Parathyroid adenoma (tissue), 2 donors: ENCODE measurements around the gene ITGA8.

Experiments used
- H2AFZ ChIP-seq: fragments of 300-600 bp; sonication (generic); one replicate; pipeline ENCODE4 v1.7.0; 2017; ENCODE audit warnings: antibody characterized with exemption, mild to moderate bottlenecking
- H3K27ac ChIP-seq: fragments of 300-600 bp; sonication (generic); one replicate; pipeline ENCODE4 v1.7.0; 2017
- H3K27me3 ChIP-seq: fragments of 300-600 bp; sonication (generic); one replicate; pipeline ENCODE4 v1.7.0; 2017; ENCODE audit warnings: low read length; ENCODE audit not compliant: control insufficient read depth, insufficient read depth
- H3K36me3 ChIP-seq: fragments of 300-600 bp; sonication (generic); one replicate; pipeline ENCODE4 v1.7.0; 2017; ENCODE audit warnings: low read length; ENCODE audit not compliant: control insufficient read depth, insufficient read depth
- H3K4me1 ChIP-seq: fragments of 300-600 bp; sonication (generic); one replicate; pipeline ENCODE4 v1.7.0; 2017; ENCODE audit warnings: control low read depth
- H3K4me2 ChIP-seq: fragments of 300-600 bp; sonication (generic); one replicate; pipeline ENCODE4 v1.7.0; 2017; ENCODE audit warnings: low read length
- H3K4me3 ChIP-seq: fragments of 300-600 bp; sonication (generic); one replicate; pipeline ENCODE4 v1.7.0; 2017; ENCODE audit warnings: low read depth, low read length
- H3K79me2 ChIP-seq: fragments of 300-600 bp; sonication (generic); one replicate; pipeline ENCODE4 v1.7.0; 2017; ENCODE audit warnings: control low read depth
- H3K9ac ChIP-seq: fragments of 300-600 bp; sonication (generic); one replicate; pipeline ENCODE4 v1.7.0; 2017; ENCODE audit warnings: mild to moderate bottlenecking
- H3K9me3 ChIP-seq: fragments of 300-600 bp; sonication (generic); one replicate; pipeline ENCODE4 v1.7.0; 2017; ENCODE audit warnings: low read length; ENCODE audit not compliant: control insufficient read depth
- CTCF ChIP-seq: fragments of 300-600 bp; sonication (generic); IDR thresholded peaks from one replicate; pipeline ENCODE4 v1.7.0; 2017; ENCODE audit warnings: antibody characterized with exemption, mild to moderate bottlenecking
- donor health status: primary hyperparathyroidism.

ITGA8 gene

GRCh38 chr10:15738270-15738925 lies 18.7 kb upstream of the ITGA8 start:
- H3K4me1 ChIP-seq: peaks cover 11% of the 10 kb centered on the region
- no peak overlapping the region for H3K4me3 ChIP-seq
- no peak overlapping the region for H3K9ac ChIP-seq
- no peaks in the 10 kb centered on the region for H3K9me3 ChIP-seq
- H2AFZ ChIP-seq: no peak overlapping the region
- no peaks in the 10 kb centered on the region for H3K36me3 ChIP-seq
- H3K79me2 ChIP-seq: no peaks in the 10 kb centered on the region
- H3K4me2 ChIP-seq: no peak overlapping the region
- H3K27ac ChIP-seq: no peak overlapping the region
- no peak for TF ChIP-seq CTCF
- H3K27me3 ChIP-seq: no peaks in the 10 kb centered on the region

DNA sequence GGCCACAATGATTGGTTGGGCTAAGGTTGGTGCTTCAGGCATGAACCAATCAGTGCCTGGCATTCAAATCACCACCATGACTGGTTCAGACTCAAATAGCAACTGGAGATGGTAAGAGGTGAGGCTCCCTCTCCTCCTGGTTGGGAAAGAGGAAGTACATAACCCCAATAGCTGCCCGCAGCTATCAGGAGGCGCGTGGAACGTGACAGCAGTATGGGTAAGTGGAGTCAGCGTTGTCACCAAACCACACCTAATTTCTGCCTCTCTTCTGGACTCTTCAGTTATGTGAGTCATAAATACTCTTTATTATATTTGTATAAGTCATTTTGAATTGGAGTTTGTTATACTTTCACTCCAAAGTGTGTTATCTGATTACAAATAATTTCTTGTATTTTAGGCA lies 17.9 kb upstream of the ITGA8 start:
- no peak overlapping the region for H3K27ac ChIP-seq
- no peak overlapping the region for H3K4me3 ChIP-seq
- H3K4me2 ChIP-seq: no peak overlapping the region
- H3K9ac ChIP-seq: no peak overlapping the region
- H3K36me3 ChIP-seq: no peaks in the 10 kb centered on the region
- H3K4me1 ChIP-seq: peaks cover 11% of the 10 kb centered on the region
- H3K79me2 ChIP-seq: no peaks in the 10 kb centered on the region
- no peak overlapping the region for H2AFZ ChIP-seq
- TF ChIP-seq CTCF: no peak
- no peaks in the 10 kb centered on the region for H3K9me3 ChIP-seq
- no peaks in the 10 kb centered on the region for H3K27me3 ChIP-seq

DNA sequence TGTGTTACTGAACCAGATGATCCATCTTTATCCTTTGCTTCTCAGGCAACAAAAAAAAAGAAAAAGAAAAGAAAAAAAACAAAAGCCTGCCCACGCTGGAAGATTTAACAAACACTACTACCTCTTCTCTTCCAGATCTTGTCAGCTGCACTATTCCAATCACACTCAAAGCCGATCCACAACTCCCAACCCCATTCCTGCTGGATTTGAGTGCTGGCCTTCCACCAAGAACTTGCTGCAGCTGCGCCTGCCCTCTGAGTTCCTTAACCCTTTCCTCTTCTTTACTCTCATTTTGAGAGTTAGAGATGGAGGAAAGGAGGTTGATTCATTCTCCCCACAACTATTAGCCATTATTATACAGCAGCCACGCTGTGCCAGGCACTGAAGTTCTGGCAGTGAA lies 16.0 kb upstream of the ITGA8 start:
- Histone ChIP-seq H3K9ac (no peak overlapping the region), H3K4me3 (no peak overlapping the region), H3K36me3 (no peaks in the 10 kb centered on the region), H3K4me1 (peaks cover 11% of the 10 kb centered on the region), H3K27me3 (no peaks in the 10 kb centered on the region), H2AFZ (peak overlapping the region; percentile 71), H3K27ac (no peak overlapping the region), H3K9me3 (no peaks in the 10 kb centered on the region), H3K79me2 (no peaks in the 10 kb centered on the region), H3K4me2 (no peak overlapping the region)
- TF ChIP-seq CTCF: no peak

DNA sequence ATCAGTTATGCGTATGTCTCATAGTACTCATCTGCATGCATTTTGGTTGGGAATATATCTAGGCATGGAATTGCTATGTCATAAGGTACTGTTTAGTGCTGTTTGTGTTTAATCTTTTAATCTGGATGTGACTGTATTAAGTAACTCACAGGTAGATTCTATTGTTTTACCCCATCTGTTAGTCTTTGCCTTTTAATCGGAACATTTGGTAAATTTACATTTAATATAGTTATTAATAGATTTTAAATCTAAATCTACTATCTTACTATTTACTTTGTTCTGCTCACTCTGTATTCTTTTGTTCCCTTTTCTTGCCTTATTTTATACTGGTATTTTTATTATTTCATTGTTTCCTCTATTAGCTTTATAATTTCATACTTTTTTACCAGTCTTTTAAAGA lies 10.6 kb upstream of the ITGA8 start:
- Histone ChIP-seq H3K27me3 (no peaks in the 10 kb centered on the region), H3K36me3 (no peaks in the 10 kb centered on the region), H2AFZ (no peak overlapping the region), H3K27ac (no peak overlapping the region), H3K4me3 (no peak overlapping the region), H3K9me3 (no peaks in the 10 kb centered on the region), H3K4me1 (peaks cover 4% of the 10 kb centered on the region), H3K4me2 (no peak overlapping the region), H3K79me2 (no peaks in the 10 kb centered on the region), H3K9ac (no peak overlapping the region)
- TF ChIP-seq CTCF: no peak

DNA sequence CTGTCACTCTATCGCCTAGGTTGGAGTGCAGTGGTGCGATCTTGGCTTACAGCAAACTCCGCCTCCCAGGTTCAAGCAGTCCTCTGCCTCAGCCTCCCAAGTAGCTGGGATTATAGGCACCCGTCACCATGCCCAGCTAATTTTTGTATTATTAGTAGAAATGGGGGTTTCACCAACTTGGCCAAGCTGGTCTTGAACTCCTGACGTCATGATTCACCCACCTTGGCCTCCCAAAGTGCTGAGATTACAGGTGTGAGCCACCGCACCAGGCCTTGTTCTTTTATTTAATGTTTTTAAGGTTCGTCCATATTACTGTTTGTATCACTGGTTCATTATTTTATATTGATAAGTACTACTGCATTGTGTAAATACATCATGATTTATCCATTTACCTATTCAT lies 10.2 kb upstream of the ITGA8 start:
- no peaks in the 10 kb centered on the region for H3K9me3 ChIP-seq
- H3K4me3 ChIP-seq: no peak overlapping the region
- TF ChIP-seq CTCF: no peak
- H3K36me3 ChIP-seq: no peaks in the 10 kb centered on the region
- H3K4me2 ChIP-seq: no peak overlapping the region
- H3K9ac ChIP-seq: no peak overlapping the region
- H3K79me2 ChIP-seq: no peaks in the 10 kb centered on the region
- no peak overlapping the region for H3K27ac ChIP-seq
- no peaks in the 10 kb centered on the region for H3K4me1 ChIP-seq
- no peak overlapping the region for H2AFZ ChIP-seq
- H3K27me3 ChIP-seq: no peaks in the 10 kb centered on the region
